Right lobe of liver (tissue), 6 donors: ENCODE measurements around the gene DLD. TPM values are rescaled to one million over a fixed set of nuclear protein-coding genes. Genes with fewer than 3 reads are reported as not detected.
"Not testable (repeated sequence)": the region's sequence is repeated elsewhere in the genome, so short reads cannot be mapped to it uniquely, and the experiment has no call there.

Source experiments
- ATAC-seq, 4 donors: fragments of 200-7000 bp; cut with Tn5 transposase; one replicate each; pipeline ENCODE4 v1.9.1; 2020; ENCODE audit warnings: mild to moderate bottlenecking in 4 of 4, moderate library complexity in 4 of 4
- DNase-seq, 3 donors: peaks; one replicate each; pipeline ENCODE4 v3.0.0-alpha.2; 2020
- H3K27ac ChIP-seq, 3 donors: fragments of 200-600 bp; one replicate each; pipeline ENCODE4 v1.8.0; 2022
- H3K27me3 ChIP-seq, 2 donors: fragments of 200-600 bp; one replicate each; pipeline ENCODE4 v1.8.0; 2022
- H3K36me3 ChIP-seq, 4 donors: fragments of 200-600 bp; sonication (generic) in 1 of 4; one replicate each; pipeline versions ENCODE4 v1.5.1 to v1.8.0; 2017 to 2022; ENCODE audit warnings: control low read depth in 1 of 4
- H3K4me1 ChIP-seq, 4 donors: fragments of 200-600 bp; sonication (generic) in 1 of 4; one replicate each; pipeline versions ENCODE4 v1.5.1 to v1.8.0; 2017 to 2022; ENCODE audit warnings: control low read depth in 1 of 4
- H3K4me3 ChIP-seq, 3 donors: fragments of 200-600 bp; one replicate each; pipeline ENCODE4 v1.8.0; 2022
- H3K9me3 ChIP-seq, 4 donors: fragments of 200-600 bp; sonication (generic) in 1 of 4; one replicate each; pipeline versions ENCODE4 v1.5.1 to v1.8.0; 2017 to 2022; ENCODE audit warnings: control low read depth in 1 of 4
- CTCF ChIP-seq, 4 donors: fragments of 200-600 bp in 3 of 4; fragments of 450-650 bp in 1 of 4; IDR thresholded peaks; one replicate each; pipeline versions ENCODE4 v1.5.1 to v1.8.0; 2016 to 2022; ENCODE audit warnings: antibody characterized with exemption in 4 of 4, mild to moderate bottlenecking in 2 of 4
- POLR2A ChIP-seq: fragments of 450-650 bp; IDR thresholded peaks from one replicate; pipeline ENCODE4 v1.6.1; 2017; ENCODE audit warnings: antibody characterized with exemption, mild to moderate bottlenecking
- WGBS: methylation state at CpG from one replicate; pipeline ENCODE4 v1.1.6; 2018; ENCODE audit warnings: low coverage, low lambda C conversion rate; ENCODE audit not compliant: insufficient coverage; ENCODE audit errors: missing lambda C conversion rate; 5-methylcytosine and 5-hydroxymethylcytosine counted together
- intact Hi-C, 2 donors: fragments of 100-400 bp; cut with DNase I; formaldehyde crosslinking; loops; one replicate each; pipeline versions ENCODE4 v1.11.2 to v1.14.1; 2022
- total RNA-seq, 6 experiments: library from RNA; depleted of rRNA in 2 of 6; stranded (reverse); fragments of >200 nt in 2 of 6; fragmentation: NEBNext Ultra II Directional in 3 of 6; extraction: Animal tissue kit (Norgen Biotek cat#: 25700) in 3 of 6; gene quantifications; one replicate each; pipeline versions ENCODE4 v1.1.0 to v1.2.4, GENCODE V29; 2016 to 2023
- donor health status: DM: no; HTN: yes; CAD: no.
- donor health status: DM: no; HTN: no; CAD: no.
- donor health status: DM: no; HTN: no; CAD: no.
- donor health status: DM: no; HTN: yes; CAD: no.
- donor health status: DM: no; HTN: yes; CAD: no.

Gene DLD
- total RNA-seq, 6 experiments from 2014 or later = 51.5 to 69.4 (median 61.0) TPM

GRCh38 chr7:107953265-107953923 is 62.4 kb downstream of the DLD start:
- intact Hi-C loops = loop anchor here in 1 of 2 donors (10.0 kb wide), 1 partner anchor 51 kb away; the partner anchor contains the start of gene LAMB1
- DNase-seq = no peak
- Histone ChIP-seq H3K27ac (no peak overlapping the region), H3K4me1 (peaks cover 0 to 15% (median 3%) of the 10 kb centered on the region in 4 donors), H3K9me3 (no peaks in the 10 kb centered on the region), H3K27me3 (no peaks in the 10 kb centered on the region), H3K4me3 (no peak overlapping the region), H3K36me3 (peaks cover 0 to 12% (median 0%) of the 10 kb centered on the region in 4 donors)
- TF ChIP-seq POLR2A (no peak), CTCF (IDR thresholded peaks at IDR 0.05) (no peak)
- ATAC-seq = peak in 1 of 4 donors; percentile 19
- 48% methylated on average over 8 of the region's 10 CpGs for WGBS

GRCh38 chr7:107953924-107954303 is 62.9 kb downstream of the DLD start:
- Histone ChIP-seq H3K36me3 (peaks cover 0 to 12% (median 0%) of the 10 kb centered on the region in 4 donors), H3K27ac (no peak overlapping the region), H3K4me3 (no peak overlapping the region), H3K9me3 (no peaks in the 10 kb centered on the region), H3K4me1 (peaks cover 0 to 10% (median 3%) of the 10 kb centered on the region in 4 donors), H3K27me3 (no peaks in the 10 kb centered on the region)
- intact Hi-C loops = loop anchor here in 1 of 2 donors (10.0 kb wide), 1 partner anchor 51 kb away; the partner anchor contains the start of gene LAMB1
- WGBS = 50% methylated on average over 1 of the region's 2 CpGs
- ATAC-seq (peak; percentile 35 to 82 (median 48)), DNase-seq (no peak)
- TF ChIP-seq CTCF (IDR thresholded peaks at IDR 0.05) = no peak
- no peak for TF ChIP-seq POLR2A

GRCh38 chr7:107955394-107955793 is 64.4 kb downstream of the DLD start:
- WGBS = 82% methylated on average over 4 of the region's 5 CpGs
- ATAC-seq (no peak), DNase-seq (no peak)
- H3K27me3 ChIP-seq = no peaks in the 10 kb centered on the region
- H3K9me3 ChIP-seq = no peaks in the 10 kb centered on the region
- H3K36me3 ChIP-seq = peaks cover 0 to 17% (median 0%) of the 10 kb centered on the region in 4 donors
- no peak overlapping the region for H3K27ac ChIP-seq
- no peak for TF ChIP-seq CTCF (IDR thresholded peaks at IDR 0.05)
- TF ChIP-seq POLR2A = no peak
- no peaks in the 10 kb centered on the region for H3K4me1 ChIP-seq
- no peak overlapping the region for H3K4me3 ChIP-seq
- intact Hi-C loops = loop anchor here in 1 of 2 donors (10.0 kb wide), 1 partner anchor 49 kb away; the partner anchor contains the start of gene LAMB1

GRCh38 chr7:107956950-107957349 is 66.0 kb downstream of the DLD start:
- H3K27me3 ChIP-seq, H3K27ac ChIP-seq, ATAC-seq, H3K4me3 ChIP-seq, H3K9me3 ChIP-seq, DNase-seq, H3K4me1 ChIP-seq: not testable (repeated sequence)
- intact Hi-C loops = loop anchor here in 1 of 2 donors (10.0 kb wide), 1 partner anchor 48 kb away; the partner anchor contains the start of gene LAMB1
- WGBS = 92% methylated on average over 4 of the region's 4 CpGs
- H3K36me3 ChIP-seq = peaks cover 0 to 23% (median 0%) of the 10 kb centered on the region in 4 donors

GRCh38 chr7:107957436-107957835 is 66.5 kb downstream of the DLD start:
- no peak overlapping the region for H3K27ac ChIP-seq

More at GRCh38 chr7:107957436-107957835, 66.5 kb downstream of the DLD start:
- no peaks in the 10 kb centered on the region for H3K27me3 ChIP-seq
- no peaks in the 10 kb centered on the region for H3K4me1 ChIP-seq
- H3K9me3 ChIP-seq = no peaks in the 10 kb centered on the region
- DNase-seq = no peak
- 84% methylated on average over 2 of the region's 2 CpGs for WGBS
- no peak overlapping the region for H3K4me3 ChIP-seq
- TF ChIP-seq POLR2A = no peak
- TF ChIP-seq CTCF (IDR thresholded peaks at IDR 0.05) = no peak
- intact Hi-C loops = loop anchor here in 1 of 2 donors (10.0 kb wide), 1 partner anchor 47 kb away; the partner anchor contains the start of gene LAMB1
- peaks cover 0 to 20% (median 0%) of the 10 kb centered on the region in 4 donors for H3K36me3 ChIP-seq
- ATAC-seq = no peak
